ENCODE measurements around the gene SPZ1. TPM values are rescaled to one million over a fixed set of nuclear protein-coding genes. Genes with fewer than 3 reads are reported as not detected.
"Not testable (repeated sequence)": the region's sequence is repeated elsewhere in the genome, so short reads cannot be mapped to it uniquely, and the experiment has no call there.

The SPZ1 gene
- total RNA-seq, 1 donor = not detected

- Histone ChIP-seq H3K27me3 (ENCODE audit: insufficient read depth, low read length) (peaks cover 4% of the 10 kb centered on the region), H4K20me1 (ENCODE audit: insufficient read depth, low read length) (no peaks in the 10 kb centered on the region), H3K4me3 (ENCODE audit: insufficient read depth, low read length) (no peak overlapping the region), H2AFZ (ENCODE audit: low read length) (no peak overlapping the region), H3K27ac (ENCODE audit: low read depth, low read length) (no peak overlapping the region), H3K4me2 (ENCODE audit: insufficient read depth, low read length) (no peak overlapping the region), H3K9me3 (ENCODE audit: low read depth, low read length) (no peaks in the 10 kb centered on the region), H3K4me1 (ENCODE audit: insufficient read depth, low read length) (no peaks in the 10 kb centered on the region), H3K36me3 (ENCODE audit: insufficient read depth, low read length) (no peaks in the 10 kb centered on the region), H3K79me2 (ENCODE audit: insufficient read depth, low read length) (no peaks in the 10 kb centered on the region)
- no peak for TF ChIP-seq CTCF (IDR thresholded peaks at IDR 0.05; ENCODE audit: extremely low read depth, low read depth, low read length)
- DNase-seq (ENCODE audit: insufficient read length, low spot score, missing footprints) = peak; percentile 5
These were observed 21.4 kb downstream of the SPZ1 start for GRCh38 chr5:80341016-80341775.

GRCh38 chr5:80343067-80343466 is 23.3 kb downstream of the SPZ1 start:
- no peaks in the 10 kb centered on the region for H3K36me3 ChIP-seq (ENCODE audit: insufficient read depth, low read length)
- H3K4me2 ChIP-seq (ENCODE audit: insufficient read depth, low read length) = no peak overlapping the region
- no peak for TF ChIP-seq CTCF (IDR thresholded peaks at IDR 0.05; ENCODE audit: extremely low read depth, low read depth, low read length)
- H3K4me3 ChIP-seq (ENCODE audit: insufficient read depth, low read length) = no peak overlapping the region
- H2AFZ ChIP-seq (ENCODE audit: low read length) = no peak overlapping the region
- DNase-seq (ENCODE audit: insufficient read length, low spot score, missing footprints) = peak; percentile 73
- no peaks in the 10 kb centered on the region for H3K79me2 ChIP-seq (ENCODE audit: insufficient read depth, low read length)
- H3K4me1 ChIP-seq (ENCODE audit: insufficient read depth, low read length) = no peaks in the 10 kb centered on the region
- H3K27me3 ChIP-seq (ENCODE audit: insufficient read depth, low read length) = no peaks in the 10 kb centered on the region
- H4K20me1 ChIP-seq (ENCODE audit: insufficient read depth, low read length) = no peaks in the 10 kb centered on the region
- H3K27ac ChIP-seq (ENCODE audit: low read depth, low read length) = no peak overlapping the region
- no peaks in the 10 kb centered on the region for H3K9me3 ChIP-seq (ENCODE audit: low read depth, low read length)

GRCh38 chr5:80346055-80346454 is 26.3 kb downstream of the SPZ1 start:
- DNase-seq (ENCODE audit: insufficient read length, low spot score, missing footprints) = peak; percentile 57
- Histone ChIP-seq H3K36me3 (ENCODE audit: insufficient read depth, low read length) (no peaks in the 10 kb centered on the region), H3K9me3 (ENCODE audit: low read depth, low read length) (no peaks in the 10 kb centered on the region), H3K4me1 (ENCODE audit: insufficient read depth, low read length) (no peaks in the 10 kb centered on the region), H2AFZ (ENCODE audit: low read length) (no peak overlapping the region), H4K20me1 (ENCODE audit: insufficient read depth, low read length) (no peaks in the 10 kb centered on the region), H3K4me2 (ENCODE audit: insufficient read depth, low read length) (no peak overlapping the region), H3K27me3 (ENCODE audit: insufficient read depth, low read length) (no peaks in the 10 kb centered on the region), H3K79me2 (ENCODE audit: insufficient read depth, low read length) (no peaks in the 10 kb centered on the region), H3K4me3 (ENCODE audit: insufficient read depth, low read length) (no peak overlapping the region), H3K27ac (ENCODE audit: low read depth, low read length) (no peak overlapping the region)
- peak; percentile 26 for TF ChIP-seq CTCF (IDR thresholded peaks at IDR 0.05; ENCODE audit: extremely low read depth, low read depth, low read length)

GRCh38 chr5:80348171-80348570 is 28.4 kb downstream of the SPZ1 start:
- no peaks in the 10 kb centered on the region for H3K9me3 ChIP-seq (ENCODE audit: low read depth, low read length)
- no peak overlapping the region for H3K27ac ChIP-seq (ENCODE audit: low read depth, low read length)
- no peak overlapping the region for H3K4me2 ChIP-seq (ENCODE audit: insufficient read depth, low read length)
- no peaks in the 10 kb centered on the region for H4K20me1 ChIP-seq (ENCODE audit: insufficient read depth, low read length)
- no peaks in the 10 kb centered on the region for H3K36me3 ChIP-seq (ENCODE audit: insufficient read depth, low read length)
- TF ChIP-seq CTCF (IDR thresholded peaks at IDR 0.05; ENCODE audit: extremely low read depth, low read depth, low read length) = no peak
- no peaks in the 10 kb centered on the region for H3K79me2 ChIP-seq (ENCODE audit: insufficient read depth, low read length)
- no peak overlapping the region for H2AFZ ChIP-seq (ENCODE audit: low read length)
- no peaks in the 10 kb centered on the region for H3K4me1 ChIP-seq (ENCODE audit: insufficient read depth, low read length)
- no peaks in the 10 kb centered on the region for H3K27me3 ChIP-seq (ENCODE audit: insufficient read depth, low read length)
- DNase-seq (ENCODE audit: insufficient read length, low spot score, missing footprints) = no peak
- no peak overlapping the region for H3K4me3 ChIP-seq (ENCODE audit: insufficient read depth, low read length)

GRCh38 chr5:80351019-80351418 is 31.2 kb downstream of the SPZ1 start:
- peak; percentile 18 for DNase-seq (ENCODE audit: insufficient read length, low spot score, missing footprints)
- H3K4me2 ChIP-seq (ENCODE audit: insufficient read depth, low read length); H3K27ac ChIP-seq (ENCODE audit: low read depth, low read length); H2AFZ ChIP-seq (ENCODE audit: low read length); H3K79me2 ChIP-seq (ENCODE audit: insufficient read depth, low read length); H3K36me3 ChIP-seq (ENCODE audit: insufficient read depth, low read length); H4K20me1 ChIP-seq (ENCODE audit: insufficient read depth, low read length); H3K4me1 ChIP-seq (ENCODE audit: insufficient read depth, low read length); H3K9me3 ChIP-seq (ENCODE audit: low read depth, low read length); H3K27me3 ChIP-seq (ENCODE audit: insufficient read depth, low read length); H3K4me3 ChIP-seq (ENCODE audit: insufficient read depth, low read length): not testable (repeated sequence)
